Uterus (tissue), 2 donors: Measurements from ENCODE around the gene ARHGEF2.

ENCODE experiments used
- POLR2A ChIP-seq, 2 donors: fragments of 450-650 bp; IDR thresholded peaks; one replicate each; pipeline ENCODE4 v1.6.1; 2016; ENCODE audit warnings: antibody characterized with exemption in 2 of 2, mild to moderate bottlenecking in 1 of 2, moderate library complexity in 1 of 2
- TF ChIP-seq, protein P1 (sequence below), 4 experiments: fragments of 200-600 bp in 2 of 4; fragments of 450-650 bp in 2 of 4; sonication (generic) in 2 of 4; IDR thresholded peaks; one replicate each; pipeline ENCODE4 v1.5.1; 2016 to 2019; ENCODE audit warnings: antibody characterized with exemption in 4 of 4, mild to moderate bottlenecking in 2 of 4, moderate library complexity in 1 of 4

DNA sequence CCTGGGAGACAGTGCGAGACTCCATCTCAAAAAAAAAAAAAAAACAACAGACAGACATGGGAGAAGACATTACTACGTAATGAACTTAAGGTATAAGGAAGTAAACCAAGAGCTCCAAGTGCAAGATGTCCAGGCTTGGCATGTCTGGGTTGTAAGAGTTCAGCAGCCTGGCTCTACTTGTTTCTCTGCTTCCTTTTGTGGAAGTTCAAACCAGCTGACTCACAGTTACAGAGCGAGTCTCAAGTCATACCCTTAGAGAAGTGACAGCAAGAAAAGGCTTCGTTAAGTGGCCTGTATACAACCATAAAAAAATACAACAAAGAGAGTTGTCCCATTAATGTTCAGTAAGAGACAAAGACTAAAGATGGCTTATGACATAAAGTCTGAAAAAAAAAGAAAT, 68.5 kb downstream of the ARHGEF2 start:
- TF ChIP-seq, protein P1, sequence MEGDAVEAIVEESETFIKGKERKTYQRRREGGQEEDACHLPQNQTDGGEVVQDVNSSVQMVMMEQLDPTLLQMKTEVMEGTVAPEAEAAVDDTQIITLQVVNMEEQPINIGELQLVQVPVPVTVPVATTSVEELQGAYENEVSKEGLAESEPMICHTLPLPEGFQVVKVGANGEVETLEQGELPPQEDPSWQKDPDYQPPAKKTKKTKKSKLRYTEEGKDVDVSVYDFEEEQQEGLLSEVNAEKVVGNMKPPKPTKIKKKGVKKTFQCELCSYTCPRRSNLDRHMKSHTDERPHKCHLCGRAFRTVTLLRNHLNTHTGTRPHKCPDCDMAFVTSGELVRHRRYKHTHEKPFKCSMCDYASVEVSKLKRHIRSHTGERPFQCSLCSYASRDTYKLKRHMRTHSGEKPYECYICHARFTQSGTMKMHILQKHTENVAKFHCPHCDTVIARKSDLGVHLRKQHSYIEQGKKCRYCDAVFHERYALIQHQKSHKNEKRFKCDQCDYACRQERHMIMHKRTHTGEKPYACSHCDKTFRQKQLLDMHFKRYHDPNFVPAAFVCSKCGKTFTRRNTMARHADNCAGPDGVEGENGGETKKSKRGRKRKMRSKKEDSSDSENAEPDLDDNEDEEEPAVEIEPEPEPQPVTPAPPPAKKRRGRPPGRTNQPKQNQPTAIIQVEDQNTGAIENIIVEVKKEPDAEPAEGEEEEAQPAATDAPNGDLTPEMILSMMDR (IDR thresholded peaks at IDR 0.05): no peak
- TF ChIP-seq POLR2A (IDR thresholded peaks at IDR 0.05): no peak
